ENCODE results near the gene GRAMD1B.

The GRAMD1B gene

DNA sequence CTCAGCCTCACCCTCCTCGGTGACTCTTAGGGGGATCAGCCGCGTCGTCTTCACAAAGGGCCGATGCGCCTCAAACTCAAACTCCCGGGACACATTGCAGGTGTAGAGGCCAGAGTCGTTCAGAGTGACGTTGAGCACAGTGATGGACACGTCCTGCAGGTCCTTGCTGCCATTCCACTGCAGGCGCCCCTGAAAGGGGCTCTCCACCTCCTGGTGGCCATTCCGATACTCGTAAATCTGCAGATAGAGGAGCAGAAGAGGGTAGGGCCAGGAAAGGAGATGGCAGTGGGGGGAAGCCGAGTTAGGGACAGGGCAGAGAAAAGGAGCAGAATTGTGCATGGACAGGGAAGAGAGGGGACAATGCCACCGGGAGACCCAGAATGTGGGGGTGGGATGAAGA lies 212.4 kb downstream of the GRAMD1B start:
- Histone ChIP-seq H4K20me1 (ENCODE audit: insufficient read depth) (no peaks in the 10 kb centered on the region), H3K9ac (no peak overlapping the region), H3K79me2 (ENCODE audit: insufficient read depth, low read depth) (no peaks in the 10 kb centered on the region), H3K4me1 (ENCODE audit: low read depth, poor library complexity, severe bottlenecking) (no peaks in the 10 kb centered on the region), H3K27me3 (ENCODE audit: insufficient read depth, low read depth) (no peaks in the 10 kb centered on the region), H3K4me2 (no peak overlapping the region), H3K36me3 (ENCODE audit: insufficient read depth) (no peaks in the 10 kb centered on the region), H2AFZ (ENCODE audit: low read depth) (no peak overlapping the region), H3K27ac (no peak overlapping the region), H3K4me3 (IDR thresholded peaks at IDR 0.05; ENCODE audit: insufficient read depth, low read depth, low read length) (no peak overlapping the region)
- TF ChIP-seq, protein P1, sequence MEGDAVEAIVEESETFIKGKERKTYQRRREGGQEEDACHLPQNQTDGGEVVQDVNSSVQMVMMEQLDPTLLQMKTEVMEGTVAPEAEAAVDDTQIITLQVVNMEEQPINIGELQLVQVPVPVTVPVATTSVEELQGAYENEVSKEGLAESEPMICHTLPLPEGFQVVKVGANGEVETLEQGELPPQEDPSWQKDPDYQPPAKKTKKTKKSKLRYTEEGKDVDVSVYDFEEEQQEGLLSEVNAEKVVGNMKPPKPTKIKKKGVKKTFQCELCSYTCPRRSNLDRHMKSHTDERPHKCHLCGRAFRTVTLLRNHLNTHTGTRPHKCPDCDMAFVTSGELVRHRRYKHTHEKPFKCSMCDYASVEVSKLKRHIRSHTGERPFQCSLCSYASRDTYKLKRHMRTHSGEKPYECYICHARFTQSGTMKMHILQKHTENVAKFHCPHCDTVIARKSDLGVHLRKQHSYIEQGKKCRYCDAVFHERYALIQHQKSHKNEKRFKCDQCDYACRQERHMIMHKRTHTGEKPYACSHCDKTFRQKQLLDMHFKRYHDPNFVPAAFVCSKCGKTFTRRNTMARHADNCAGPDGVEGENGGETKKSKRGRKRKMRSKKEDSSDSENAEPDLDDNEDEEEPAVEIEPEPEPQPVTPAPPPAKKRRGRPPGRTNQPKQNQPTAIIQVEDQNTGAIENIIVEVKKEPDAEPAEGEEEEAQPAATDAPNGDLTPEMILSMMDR (conservative IDR thresholded peaks at IDR 0.05; ENCODE audit: low read depth, low read length), result no peak

DNA sequence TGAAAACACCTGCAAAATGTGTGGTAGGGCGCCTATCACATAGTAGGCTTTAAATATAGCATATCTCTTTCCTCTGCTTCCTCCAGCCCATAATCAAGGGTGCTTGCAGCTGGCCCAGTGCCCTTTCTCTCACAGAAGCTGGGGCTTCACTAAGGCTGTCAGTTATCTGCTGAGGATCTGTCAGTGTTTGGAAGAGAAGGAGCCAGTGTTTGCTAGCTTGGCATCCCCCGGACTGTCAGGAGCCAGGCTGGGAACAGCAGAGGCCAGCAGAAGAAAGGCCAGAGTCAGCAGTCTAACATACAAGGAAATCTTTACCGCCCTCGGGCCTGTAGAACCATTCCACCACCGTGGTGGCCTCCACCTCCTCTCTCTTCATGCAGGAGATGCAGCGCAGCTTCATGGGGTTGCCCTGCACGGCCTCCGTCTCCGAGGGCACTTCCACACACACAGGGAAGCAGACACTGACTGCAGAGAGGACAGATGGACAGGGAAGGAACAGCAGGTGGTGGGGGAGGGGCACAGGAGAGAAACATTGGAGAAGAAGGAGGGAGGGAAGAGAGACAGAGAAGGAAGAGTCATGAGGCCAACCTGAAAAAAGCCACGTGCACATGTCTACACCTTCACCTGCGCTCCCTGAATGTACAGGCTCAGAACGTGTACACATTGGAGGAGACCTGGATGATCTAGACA lies 215.4 kb downstream of the GRAMD1B start:
- no peaks in the 10 kb centered on the region for H3K79me2 ChIP-seq (ENCODE audit: insufficient read depth, low read depth)
- TF ChIP-seq, protein P1 (conservative IDR thresholded peaks at IDR 0.05; ENCODE audit: low read depth, low read length), result no peak
- H3K27ac ChIP-seq, result no peak overlapping the region
- no peak overlapping the region for H3K4me3 ChIP-seq (IDR thresholded peaks at IDR 0.05; ENCODE audit: insufficient read depth, low read depth, low read length)
- H3K27me3 ChIP-seq (ENCODE audit: insufficient read depth, low read depth), result no peaks in the 10 kb centered on the region
- no peak overlapping the region for H3K4me2 ChIP-seq
- H3K9ac ChIP-seq, result no peak overlapping the region
- H4K20me1 ChIP-seq (ENCODE audit: insufficient read depth), result no peaks in the 10 kb centered on the region
- H2AFZ ChIP-seq (ENCODE audit: low read depth), result no peak overlapping the region
- no peaks in the 10 kb centered on the region for H3K4me1 ChIP-seq (ENCODE audit: low read depth, poor library complexity, severe bottlenecking)
- H3K36me3 ChIP-seq (ENCODE audit: insufficient read depth), result no peaks in the 10 kb centered on the region

DNA sequence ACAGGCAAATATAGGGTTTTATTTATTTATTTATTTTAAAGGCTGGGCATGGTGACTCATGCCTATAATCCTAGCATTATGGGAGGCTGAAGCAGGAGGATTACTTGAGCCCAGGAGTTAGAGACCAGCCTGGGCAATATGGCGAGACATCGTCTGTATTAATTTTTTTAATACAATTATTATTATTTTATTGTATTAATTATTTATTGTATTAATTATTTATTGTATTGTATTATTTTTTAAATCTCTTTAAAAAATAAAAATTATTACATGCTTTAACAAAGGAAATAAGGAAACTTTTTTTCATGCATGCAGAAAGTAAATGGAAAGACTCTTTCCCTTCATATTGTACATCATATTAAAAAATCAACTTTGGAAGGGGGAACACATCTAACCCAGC lies 220.8 kb downstream of the GRAMD1B start:
- Histone ChIP-seq H3K27me3 (ENCODE audit: insufficient read depth, low read depth) (no peaks in the 10 kb centered on the region), H3K4me3 (IDR thresholded peaks at IDR 0.05; ENCODE audit: insufficient read depth, low read depth, low read length) (no peak overlapping the region), H3K9ac (no peak overlapping the region), H3K4me1 (ENCODE audit: low read depth, poor library complexity, severe bottlenecking) (no peaks in the 10 kb centered on the region), H3K36me3 (ENCODE audit: insufficient read depth) (no peaks in the 10 kb centered on the region), H3K27ac (no peak overlapping the region), H2AFZ (ENCODE audit: low read depth) (no peak overlapping the region), H4K20me1 (ENCODE audit: insufficient read depth) (no peaks in the 10 kb centered on the region), H3K79me2 (ENCODE audit: insufficient read depth, low read depth) (no peaks in the 10 kb centered on the region), H3K4me2 (no peak overlapping the region)
- TF ChIP-seq, protein P1 (conservative IDR thresholded peaks at IDR 0.05; ENCODE audit: low read depth, low read length), result no peak

DNA sequence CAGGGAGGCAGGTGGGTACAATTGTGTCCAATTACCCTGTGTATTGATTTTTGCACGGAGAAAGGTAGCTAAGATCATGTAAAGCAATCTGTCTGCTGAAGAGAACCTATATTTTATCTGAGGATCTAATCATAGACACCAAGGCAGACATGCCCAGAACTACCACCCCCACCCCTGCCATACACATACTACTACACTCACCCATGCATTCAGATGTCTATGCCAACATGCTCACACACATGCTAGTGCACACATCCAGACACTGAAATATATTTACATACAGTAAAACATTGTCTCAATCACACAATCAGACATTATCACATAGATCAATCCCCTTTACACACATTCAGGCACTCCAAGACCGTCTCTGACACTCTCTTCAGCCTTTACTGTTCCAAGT lies 222.5 kb downstream of the GRAMD1B start:
- no peaks in the 10 kb centered on the region for H3K36me3 ChIP-seq (ENCODE audit: insufficient read depth)
- no peaks in the 10 kb centered on the region for H3K27me3 ChIP-seq (ENCODE audit: insufficient read depth, low read depth)
- H2AFZ ChIP-seq (ENCODE audit: low read depth), result no peak overlapping the region
- no peaks in the 10 kb centered on the region for H3K79me2 ChIP-seq (ENCODE audit: insufficient read depth, low read depth)
- TF ChIP-seq, protein P1 (conservative IDR thresholded peaks at IDR 0.05; ENCODE audit: low read depth, low read length), result no peak
- H3K4me1 ChIP-seq (ENCODE audit: low read depth, poor library complexity, severe bottlenecking), result no peaks in the 10 kb centered on the region
- H3K9ac ChIP-seq, result no peak overlapping the region
- no peak overlapping the region for H3K4me2 ChIP-seq
- H3K27ac ChIP-seq, result no peak overlapping the region
- H3K4me3 ChIP-seq (IDR thresholded peaks at IDR 0.05; ENCODE audit: insufficient read depth, low read depth, low read length), result no peak overlapping the region
- no peaks in the 10 kb centered on the region for H4K20me1 ChIP-seq (ENCODE audit: insufficient read depth)

Data from KMS-11 (cell line).